Spleen (tissue), 11 donors: Measurements from ENCODE around the gene SUDS3. TPM values are rescaled to one million over a fixed set of nuclear protein-coding genes. Genes with fewer than 3 reads are reported as not detected.
A peak's percentile ranks its signal among the peaks of the same experiment; 100 is the strongest.

Experiments
- DNase-seq: peaks from one replicate; pipeline ENCODE4 v3.0.0-alpha.2; 2020
- H3K27ac ChIP-seq, 8 donors: fragments of 200-600 bp; sonication (generic) in 7 of 8; 1 replicate in 4 of 8; 2 replicates in 4 of 8; pipeline versions ENCODE4 v1.5.0 to v1.8.0; 2016 to 2021; ENCODE audit warnings: inconsistent platforms in 4 of 8, mild to moderate bottlenecking in 4 of 8, moderate library complexity in 1 of 8
- H3K27me3 ChIP-seq, 7 donors: fragments of 200-600 bp; sonication (generic) in 6 of 7; replicated peaks in 1 of 7; 1 replicate in 4 of 7; 2 replicates in 3 of 7; pipeline versions ENCODE4 v1.5.0 to v1.8.0; 2016 to 2021; ENCODE audit warnings: inconsistent platforms in 3 of 7, mild to moderate bottlenecking in 1 of 7
- H3K36me3 ChIP-seq, 6 donors: fragments of 200-600 bp; sonication (generic) in 5 of 6; 1 replicate in 4 of 6; 2 replicates in 2 of 6; pipeline versions ENCODE4 v1.5.0 to v1.8.0; 2016 to 2021; ENCODE audit warnings: inconsistent platforms in 2 of 6
- H3K4me1 ChIP-seq, 6 donors: fragments of 200-600 bp; sonication (generic) in 5 of 6; 1 replicate in 3 of 6; 2 replicates in 3 of 6; pipeline versions ENCODE4 v1.5.0 to v1.8.0; 2016 to 2021; ENCODE audit warnings: inconsistent platforms in 3 of 6
- H3K4me3 ChIP-seq, 8 donors: fragments of 200-600 bp; sonication (generic) in 7 of 8; 1 replicate in 4 of 8; 2 replicates in 4 of 8; pipeline versions ENCODE4 v1.5.0 to v1.8.0; 2016 to 2021; ENCODE audit warnings: inconsistent platforms in 4 of 8, mild to moderate bottlenecking in 4 of 8, moderate library complexity in 2 of 8
- H3K9me3 ChIP-seq, 8 donors: fragments of 200-600 bp; sonication (generic) in 7 of 8; 1 replicate in 4 of 8; 2 replicates in 4 of 8; pipeline versions ENCODE4 v1.5.0 to v1.8.0; 2016 to 2021; ENCODE audit warnings: inconsistent platforms in 4 of 8
- CTCF ChIP-seq, 11 experiments: fragments of 200-600 bp in 7 of 11; fragments of 450-650 bp in 4 of 11; sonication (generic) in 4 of 11; IDR thresholded peaks in 8 of 11; conservative IDR thresholded peaks in 3 of 11; 1 replicate in 7 of 11; 2 replicates in 4 of 11; pipeline versions ENCODE4 v1.4.0 to v1.8.0; 2016 to 2021; ENCODE audit warnings: antibody characterized with exemption in 11 of 11, inconsistent platforms in 4 of 11, mild to moderate bottlenecking in 1 of 11
- POLR2A ChIP-seq, 3 donors: fragments of 450-650 bp; IDR thresholded peaks; one replicate each; pipeline ENCODE4 v1.5.1; 2017; ENCODE audit warnings: antibody characterized with exemption in 3 of 3, mild to moderate bottlenecking in 1 of 3
- POLR2AphosphoS5 ChIP-seq, 3 donors: sonication (generic); formaldehyde crosslinking; IDR thresholded peaks; one replicate each; pipeline ENCODE4 v1.5.1; 2017; ENCODE audit warnings: antibody characterized with exemption in 3 of 3
- WGBS, 5 donors: extraction: QIAGEN DNeasy Blood & Tissue Kit in 3 of 5; methylation state at CpG; one replicate each; pipeline versions ENCODE4 v1.1.5 to v1.1.7; 2013 to 2018; 5-methylcytosine and 5-hydroxymethylcytosine counted together
- intact Hi-C: fragments of 100-400 bp; cut with DNase I; formaldehyde crosslinking; loops from one replicate; pipeline ENCODE4 v1.15.0; 2023; ENCODE audit warnings: low total_unique reads
- polyA plus RNA-seq, 3 donors: library from polyadenylated mRNA; stranded (reverse); fragments of 200-250 nt; gene quantifications; one replicate each; pipeline ENCODE4 v1.2.1, GENCODE V29; 2013
- total RNA-seq, 7 donors: library from RNA; depleted of rRNA in 3 of 7; stranded (reverse); fragments of >200 nt in 3 of 7; fragmentation: NEBNext Ultra II Directional in 4 of 7; extraction: Animal tissue kit (Norgen Biotek cat#: 25700) in 4 of 7; gene quantifications; one replicate each; pipeline versions ENCODE4 v1.1.0 to v1.2.1, GENCODE V29; 2016 to 2021
- donor health status: healthy with polysubstance abuse.
- donor health status: DM: no; HTN: no; CAD: no; lungs with moderate emphysema.
- donor health status: DM: no; HTN: no; CAD: no.
- donor health status: Bipolar disorder and iron deficiency.
- donor health status: healthy.
- donor health status: DM: no; HTN: no; CAD: no.
- donor health status: DM: yes; HTN: yes; CAD: no.

Gene SUDS3
- total and polyA plus RNA-seq, 10 donors, result 8.3 to 90.9 (median 28.3) TPM

GRCh38 chr12:118358612-118359540, 17.5 kb upstream of the SUDS3 start:
- H3K4me3 ChIP-seq, result peak overlapping the region; percentile 3 to 67 (median 36)
- H3K27me3 ChIP-seq, result no peaks in the 10 kb centered on the region
- peaks cover 0 to 8% (median 6%) of the 10 kb centered on the region in 8 donors for H3K9me3 ChIP-seq
- no peak for TF ChIP-seq POLR2AphosphoS5 (IDR thresholded peaks at IDR 0.05)
- H3K27ac ChIP-seq, result peak overlapping the region in 7 of 8 donors; percentile 55 to 89 (median 86)
- intact Hi-C loops, result no loop called here
- no peak for DNase-seq
- peaks cover 0 to 7% (median 3%) of the 10 kb centered on the region in 6 donors for H3K36me3 ChIP-seq
- H3K4me1 ChIP-seq, result peaks cover 5 to 91% (median 47%) of the 10 kb centered on the region in 6 donors
- WGBS, 5 donors, result 7 to 17% (median 7%) methylated on average over 7 of the region's 7 CpGs

- intact Hi-C loops, result no loop called here
- Histone ChIP-seq H3K36me3 (peaks cover 0 to 3% (median under 1%) of the 10 kb centered on the region in 6 donors), H3K27ac (peak overlapping the region in 7 of 8 donors; percentile 55 to 89 (median 86)), H3K4me1 (peaks cover 5 to 97% (median 47%) of the 10 kb centered on the region in 6 donors), H3K27me3 (no peaks in the 10 kb centered on the region), H3K9me3 (peaks cover 0 to 4% (median 2%) of the 10 kb centered on the region in 8 donors), H3K4me3 (peak overlapping the region; percentile 3 to 67 (median 36))
- 28 to 44% (median 31%) methylated on average over 4 of the region's 4 CpGs for WGBS, 5 donors
- no peak for DNase-seq
- TF ChIP-seq POLR2AphosphoS5 (IDR thresholded peaks at IDR 0.05), result peak in 1 of 3 donors; percentile 29
- no peak for TF ChIP-seq CTCF (IDR thresholded peaks at IDR 0.05 in 8 of 11, conservative IDR thresholded peaks at IDR 0.05 in 3 of 11)
- TF ChIP-seq POLR2A (IDR thresholded peaks at IDR 0.05), result no peak
These were observed 16.8 kb upstream of the SUDS3 start for GRCh38 chr12:118359541-118359915.

GRCh38 chr12:118361092-118361404, 15.3 kb upstream of the SUDS3 start:
- no peaks in the 10 kb centered on the region for H3K9me3 ChIP-seq
- H3K4me3 ChIP-seq, result no peak overlapping the region
- H3K4me1 ChIP-seq, result peaks cover 5 to 92% (median 39%) of the 10 kb centered on the region in 6 donors
- no peaks in the 10 kb centered on the region for H3K27me3 ChIP-seq
- intact Hi-C loops, result no loop called here
- WGBS, 5 donors, result 89 to 92% (median 92%) methylated on average over 5 of the region's 5 CpGs
- H3K36me3 ChIP-seq, result no peaks in the 10 kb centered on the region
- DNase-seq, result no peak
- TF ChIP-seq POLR2AphosphoS5 (IDR thresholded peaks at IDR 0.05) (no peak), CTCF (IDR thresholded peaks at IDR 0.05 in 8 of 11, conservative IDR thresholded peaks at IDR 0.05 in 3 of 11) (no peak), POLR2A (IDR thresholded peaks at IDR 0.05) (no peak)
- H3K27ac ChIP-seq, result peak overlapping the region in 2 of 8 donors; percentile 37 to 87

GRCh38 chr12:118361889-118362288, 14.5 kb upstream of the SUDS3 start:
- Histone ChIP-seq H3K27ac (peak overlapping the region in 5 of 8 donors; percentile 1 to 87 (median 15)), H3K4me3 (no peak overlapping the region), H3K36me3 (no peaks in the 10 kb centered on the region), H3K27me3 (no peaks in the 10 kb centered on the region), H3K9me3 (no peaks in the 10 kb centered on the region), H3K4me1 (peaks cover 5 to 84% (median 30%) of the 10 kb centered on the region in 6 donors)
- TF ChIP-seq POLR2A (IDR thresholded peaks at IDR 0.05) (no peak), CTCF (IDR thresholded peaks at IDR 0.05 in 8 of 11, conservative IDR thresholded peaks at IDR 0.05 in 3 of 11) (no peak), POLR2AphosphoS5 (IDR thresholded peaks at IDR 0.05) (no peak)
- no peak for DNase-seq
- intact Hi-C loops, result no loop called here
- WGBS, 5 donors, result 64 to 89% (median 80%) methylated on average over 4 of the region's 4 CpGs
